ENCODE results near the gene COL24A1.

The COL24A1 gene

GRCh38 chr1:85984636-85985035, 171.9 kb downstream of the COL24A1 start:
- WGBS (ENCODE audit: extremely low coverage, insufficient coverage, insufficient read length): 100% methylated on average over 3 of the region's 4 CpGs
- Histone ChIP-seq H4K8ac (ENCODE audit: low read depth, low read length) (no peak overlapping the region), H3K79me1 (ENCODE audit: low read length) (no peaks in the 10 kb centered on the region), H2BK5ac (ENCODE audit: low read depth, low read length, poor library complexity) (no peak overlapping the region), H3K4ac (ENCODE audit: low read depth, low read length) (no peak overlapping the region), H3K27ac (ENCODE audit: low read depth, low read length) (no peak overlapping the region), H2BK12ac (ENCODE audit: low read length) (no peak overlapping the region), H3K4me2 (ENCODE audit: low read length) (no peak overlapping the region), H4K91ac (ENCODE audit: low read depth, low read length) (no peak overlapping the region), H2AFZ (ENCODE audit: insufficient read depth, low read length, poor library complexity) (no peak overlapping the region), H3K27me3 (ENCODE audit: insufficient read depth, low read length) (no peaks in the 10 kb centered on the region), H3K14ac (ENCODE audit: low read length) (no peak overlapping the region), H2AK5ac (ENCODE audit: low read length) (no peak overlapping the region), H3K18ac (ENCODE audit: low read length) (no peak overlapping the region), H4K12ac (ENCODE audit: low read depth, low read length) (no peak overlapping the region), H3K79me2 (ENCODE audit: control insufficient read depth, insufficient read depth, low read length, poor library complexity) (no peaks in the 10 kb centered on the region), H2BK120ac (ENCODE audit: insufficient read depth, low read length, poor library complexity) (no peak overlapping the region), H3K4me3 (ENCODE audit: low read depth, low read length) (no peak overlapping the region), H3K4me1 (ENCODE audit: control insufficient read depth in 1 of 2, insufficient read depth in 2 of 2, low read length in 2 of 2) (no peaks in the 10 kb centered on the region), H3K23ac (ENCODE audit: low read length) (no peak overlapping the region), H3K36me3 (ENCODE audit: control insufficient read depth in 1 of 2, insufficient read depth in 2 of 2, low read length in 2 of 2) (no peaks in the 10 kb centered on the region), H3K9ac (ENCODE audit: low read length) (no peak overlapping the region), H3K9me3 (ENCODE audit: insufficient read depth, low read depth, low read length) (no peaks in the 10 kb centered on the region)
- DNase-seq: no peak

- no peak overlapping the region for H3K4me2 ChIP-seq (ENCODE audit: low read length)
- no peak overlapping the region for H3K4me3 ChIP-seq (ENCODE audit: low read depth, low read length)
- no peak for DNase-seq
- H2BK12ac ChIP-seq (ENCODE audit: low read length): no peak overlapping the region
- H4K8ac ChIP-seq (ENCODE audit: low read depth, low read length): no peak overlapping the region
- H3K9ac ChIP-seq (ENCODE audit: low read length): no peak overlapping the region
- H2BK120ac ChIP-seq (ENCODE audit: insufficient read depth, low read length, poor library complexity): no peak overlapping the region
- H4K91ac ChIP-seq (ENCODE audit: low read depth, low read length): no peak overlapping the region
- no peak overlapping the region for H2AK5ac ChIP-seq (ENCODE audit: low read length)
- no peak overlapping the region for H2BK5ac ChIP-seq (ENCODE audit: low read depth, low read length, poor library complexity)
- H3K36me3 ChIP-seq (ENCODE audit: control insufficient read depth in 1 of 2, insufficient read depth in 2 of 2, low read length in 2 of 2): no peaks in the 10 kb centered on the region
- no peaks in the 10 kb centered on the region for H3K9me3 ChIP-seq (ENCODE audit: insufficient read depth, low read depth, low read length)
- no peak overlapping the region for H3K23ac ChIP-seq (ENCODE audit: low read length)
- no peaks in the 10 kb centered on the region for H3K79me2 ChIP-seq (ENCODE audit: control insufficient read depth, insufficient read depth, low read length, poor library complexity)
- no peak overlapping the region for H3K27ac ChIP-seq (ENCODE audit: low read depth, low read length)
- H4K12ac ChIP-seq (ENCODE audit: low read depth, low read length): no peak overlapping the region
- no peak overlapping the region for H3K4ac ChIP-seq (ENCODE audit: low read depth, low read length)
- H3K79me1 ChIP-seq (ENCODE audit: low read length): no peaks in the 10 kb centered on the region
- no peaks in the 10 kb centered on the region for H3K4me1 ChIP-seq (ENCODE audit: control insufficient read depth in 1 of 2, insufficient read depth in 2 of 2, low read length in 2 of 2)
- no CpG with 5 or more reads among the region's 1 CpG for WGBS (ENCODE audit: extremely low coverage, insufficient coverage, insufficient read length)
- no peak overlapping the region for H3K14ac ChIP-seq (ENCODE audit: low read length)
- H3K18ac ChIP-seq (ENCODE audit: low read length): no peak overlapping the region
- H2AFZ ChIP-seq (ENCODE audit: insufficient read depth, low read length, poor library complexity): no peak overlapping the region
- H3K27me3 ChIP-seq (ENCODE audit: insufficient read depth, low read length): no peaks in the 10 kb centered on the region
Measured at GRCh38 chr1:85983316-85983715, 173.3 kb downstream of the COL24A1 start.

- no peak overlapping the region for H2BK12ac ChIP-seq (ENCODE audit: low read length)
- no peak overlapping the region for H3K4me2 ChIP-seq (ENCODE audit: low read length)
- H3K4me1 ChIP-seq (ENCODE audit: control insufficient read depth in 1 of 2, insufficient read depth in 2 of 2, low read length in 2 of 2): peaks cover 0 to 6% of the 10 kb centered on the region in 2 experiments
- no peak overlapping the region for H2BK120ac ChIP-seq (ENCODE audit: insufficient read depth, low read length, poor library complexity)
- WGBS (ENCODE audit: extremely low coverage, insufficient coverage, insufficient read length): no CpG with 5 or more reads among the region's 4 CpGs
- no peak overlapping the region for H3K18ac ChIP-seq (ENCODE audit: low read length)
- H4K91ac ChIP-seq (ENCODE audit: low read depth, low read length): no peak overlapping the region
- H3K9me3 ChIP-seq (ENCODE audit: insufficient read depth, low read depth, low read length): no peaks in the 10 kb centered on the region
- H4K12ac ChIP-seq (ENCODE audit: low read depth, low read length): no peak overlapping the region
- H3K27ac ChIP-seq (ENCODE audit: low read depth, low read length): no peak overlapping the region
- H3K4ac ChIP-seq (ENCODE audit: low read depth, low read length): no peak overlapping the region
- H4K8ac ChIP-seq (ENCODE audit: low read depth, low read length): no peak overlapping the region
- no peak overlapping the region for H3K23ac ChIP-seq (ENCODE audit: low read length)
- no peak overlapping the region for H3K4me3 ChIP-seq (ENCODE audit: low read depth, low read length)
- no peak overlapping the region for H2BK5ac ChIP-seq (ENCODE audit: low read depth, low read length, poor library complexity)
- no peaks in the 10 kb centered on the region for H3K36me3 ChIP-seq (ENCODE audit: control insufficient read depth in 1 of 2, insufficient read depth in 2 of 2, low read length in 2 of 2)
- H3K79me1 ChIP-seq (ENCODE audit: low read length): no peaks in the 10 kb centered on the region
- no peak overlapping the region for H3K14ac ChIP-seq (ENCODE audit: low read length)
- H3K27me3 ChIP-seq (ENCODE audit: insufficient read depth, low read length): no peaks in the 10 kb centered on the region
- no peak overlapping the region for H3K9ac ChIP-seq (ENCODE audit: low read length)
- DNase-seq: no peak
- H3K79me2 ChIP-seq (ENCODE audit: control insufficient read depth, insufficient read depth, low read length, poor library complexity): no peaks in the 10 kb centered on the region
- no peak overlapping the region for H2AK5ac ChIP-seq (ENCODE audit: low read length)
- H2AFZ ChIP-seq (ENCODE audit: insufficient read depth, low read length, poor library complexity): no peak overlapping the region
Measured at GRCh38 chr1:85976516-85977205, 179.9 kb downstream of the COL24A1 start.

- H3K23ac ChIP-seq (ENCODE audit: low read length): no peak overlapping the region
- no peak for DNase-seq
Measured at GRCh38 chr1:85975912-85976371, 180.6 kb downstream of the COL24A1 start.

More at GRCh38 chr1:85975912-85976371, 180.6 kb downstream of the COL24A1 start:
- H3K79me1 ChIP-seq (ENCODE audit: low read length): no peaks in the 10 kb centered on the region
- H2BK120ac ChIP-seq (ENCODE audit: insufficient read depth, low read length, poor library complexity): no peak overlapping the region
- H3K4me1 ChIP-seq (ENCODE audit: control insufficient read depth in 1 of 2, insufficient read depth in 2 of 2, low read length in 2 of 2): peaks cover 0 to 6% of the 10 kb centered on the region in 2 experiments
- no peaks in the 10 kb centered on the region for H3K36me3 ChIP-seq (ENCODE audit: control insufficient read depth in 1 of 2, insufficient read depth in 2 of 2, low read length in 2 of 2)
- no peak overlapping the region for H4K12ac ChIP-seq (ENCODE audit: low read depth, low read length)
- H2BK12ac ChIP-seq (ENCODE audit: low read length): no peak overlapping the region
- no peak overlapping the region for H4K91ac ChIP-seq (ENCODE audit: low read depth, low read length)
- H3K14ac ChIP-seq (ENCODE audit: low read length): no peak overlapping the region
- no peak overlapping the region for H3K4me2 ChIP-seq (ENCODE audit: low read length)
- H3K27ac ChIP-seq (ENCODE audit: low read depth, low read length): no peak overlapping the region
- no peak overlapping the region for H3K9ac ChIP-seq (ENCODE audit: low read length)
- H2AK5ac ChIP-seq (ENCODE audit: low read length): no peak overlapping the region
- H3K4me3 ChIP-seq (ENCODE audit: low read depth, low read length): no peak overlapping the region
- no peak overlapping the region for H2AFZ ChIP-seq (ENCODE audit: insufficient read depth, low read length, poor library complexity)
- H2BK5ac ChIP-seq (ENCODE audit: low read depth, low read length, poor library complexity): no peak overlapping the region
- H4K8ac ChIP-seq (ENCODE audit: low read depth, low read length): no peak overlapping the region
- H3K4ac ChIP-seq (ENCODE audit: low read depth, low read length): no peak overlapping the region
- no peak overlapping the region for H3K18ac ChIP-seq (ENCODE audit: low read length)
- no peaks in the 10 kb centered on the region for H3K27me3 ChIP-seq (ENCODE audit: insufficient read depth, low read length)
- WGBS (ENCODE audit: extremely low coverage, insufficient coverage, insufficient read length): no CpG with 5 or more reads among the region's 5 CpGs
- no peaks in the 10 kb centered on the region for H3K9me3 ChIP-seq (ENCODE audit: insufficient read depth, low read depth, low read length)
- no peaks in the 10 kb centered on the region for H3K79me2 ChIP-seq (ENCODE audit: control insufficient read depth, insufficient read depth, low read length, poor library complexity)
